Measurements from ENCODE around the gene KMT5C. TPM values are rescaled to one million over a fixed set of nuclear protein-coding genes. Genes with fewer than 3 reads are reported as not detected.

KMT5C gene
- total and polyA plus RNA-seq, 2 donors (not counting 1 experiment from before 2014, with no cell fraction given), result 22.2 to 23.6 TPM

GRCh38 chr19:55368106-55368505 lies 28.4 kb downstream of the KMT5C start:
- TF ChIP-seq EZH2 (IDR thresholded peaks at IDR 0.05; ENCODE audit: borderline replicate concordance, insufficient read depth, low read depth, low read length, poor library complexity, severe bottlenecking) (no peak), CTCF (IDR thresholded peaks at IDR 0.05) (no peak)
- no peak overlapping the region for H3K27ac ChIP-seq (ENCODE audit: low read length in 2 of 2)
- H3K4me2 ChIP-seq (replicated peaks; ENCODE audit: low read depth, low read length, poor library complexity, severe bottlenecking), result no peak overlapping the region
- no peak for DNase-seq
- POLR2A ChIA-PET, result no interaction called here
- H3K27me3 ChIP-seq (replicated peaks in 1 of 4; ENCODE audit: control extremely low read depth in 1 of 4, control insufficient read depth in 3 of 4, insufficient read depth in 4 of 4, low read length in 3 of 4), result peaks cover 0 to 57% (median 24%) of the 10 kb centered on the region in 4 experiments
- no peaks in the 10 kb centered on the region for H4K20me1 ChIP-seq (ENCODE audit: control insufficient read depth, insufficient read depth, low read length, poor library complexity, severe bottlenecking)
- H2AFZ ChIP-seq (ENCODE audit: insufficient read depth, low read depth, low read length, poor library complexity, severe bottlenecking), result no peak overlapping the region
- H3K9me3 Mint-ChIP-seq (ENCODE audit: insufficient read depth), result no peaks in the 10 kb centered on the region
- no peaks in the 10 kb centered on the region for H3K36me3 ChIP-seq (replicated peaks in 1 of 2; ENCODE audit: control extremely low read depth in 1 of 2, control insufficient read depth in 1 of 2, extremely low read depth in 1 of 2, insufficient read depth in 2 of 2, low read length in 1 of 2)
- H3K9ac ChIP-seq (ENCODE audit: low read length), result no peak overlapping the region
- H3K4me1 Mint-ChIP-seq, result peaks cover 9% of the 10 kb centered on the region
- no peaks in the 10 kb centered on the region for H3K79me2 ChIP-seq (ENCODE audit: control insufficient read depth, insufficient read depth, low read length)
- no peak for ATAC-seq (ENCODE audit: low read depth)
- no peak overlapping the region for H3K4me3 ChIP-seq (ENCODE audit: control extremely low read depth in 1 of 5, extremely low read depth in 1 of 5, insufficient read depth in 1 of 5, low read depth in 2 of 5, low read length in 4 of 5)
- peaks cover 0 to 20% (median 0%) of the 10 kb centered on the region in 3 donors for H3K9me3 ChIP-seq (ENCODE audit: control extremely low read depth in 1 of 3, control insufficient read depth in 2 of 3, insufficient read depth in 1 of 3, low read length in 2 of 3)
- H3K4me1 ChIP-seq (ENCODE audit: control insufficient read depth in 2 of 2, insufficient read depth in 2 of 2, low read length in 2 of 2), result peaks cover 15 to 17% of the 10 kb centered on the region in 2 donors
- H3K27ac Mint-ChIP-seq, result no peak overlapping the region
- no peak overlapping the region for H3K4me3 Mint-ChIP-seq
- H3K27me3 Mint-ChIP-seq, result peaks cover 33% of the 10 kb centered on the region
- CTCF ChIA-PET, result no interaction called here
- intact Hi-C loops (cut with micrococcal nuclease), result no loop called here
- 93% methylated on average over 16 of the region's 16 CpGs for WGBS (ENCODE audit: insufficient coverage)

GRCh38 chr19:55368701-55369563 lies 29.3 kb downstream of the KMT5C start:
- Histone ChIP-seq H3K4me2 (replicated peaks; ENCODE audit: low read depth, low read length, poor library complexity, severe bottlenecking) (peak overlapping the region; percentile 82), H4K20me1 (ENCODE audit: control insufficient read depth, insufficient read depth, low read length, poor library complexity, severe bottlenecking) (no peaks in the 10 kb centered on the region), H3K36me3 (replicated peaks in 1 of 2; ENCODE audit: control extremely low read depth in 1 of 2, control insufficient read depth in 1 of 2, extremely low read depth in 1 of 2, insufficient read depth in 2 of 2, low read length in 1 of 2) (no peaks in the 10 kb centered on the region), H3K27ac (ENCODE audit: low read length in 2 of 2) (no peak overlapping the region), H3K4me1 (ENCODE audit: control insufficient read depth in 2 of 2, insufficient read depth in 2 of 2, low read length in 2 of 2) (peaks cover 15 to 17% of the 10 kb centered on the region in 2 donors), H3K9me3 (ENCODE audit: control extremely low read depth in 1 of 3, control insufficient read depth in 2 of 3, insufficient read depth in 1 of 3, low read length in 2 of 3) (peaks cover 0 to 22% (median 0%) of the 10 kb centered on the region in 3 donors), H3K79me2 (ENCODE audit: control insufficient read depth, insufficient read depth, low read length) (no peaks in the 10 kb centered on the region), H3K9ac (ENCODE audit: low read length) (no peak overlapping the region), H2AFZ (ENCODE audit: insufficient read depth, low read depth, low read length, poor library complexity, severe bottlenecking) (peak overlapping the region; percentile 62), H3K4me3 (ENCODE audit: control extremely low read depth in 1 of 5, extremely low read depth in 1 of 5, insufficient read depth in 1 of 5, low read depth in 2 of 5, low read length in 4 of 5) (peak overlapping the region in 3 of 5 experiments; percentile 35 to 39 (median 38)), H3K27me3 (replicated peaks in 1 of 4; ENCODE audit: control extremely low read depth in 1 of 4, control insufficient read depth in 3 of 4, insufficient read depth in 4 of 4, low read length in 3 of 4) (peaks cover 0 to 64% (median 25%) of the 10 kb centered on the region in 4 experiments)
- Mint-ChIP-seq H3K4me1 (peaks cover 9% of the 10 kb centered on the region), H3K4me3 (no peak overlapping the region), H3K9me3 (ENCODE audit: insufficient read depth) (no peaks in the 10 kb centered on the region), H3K27ac (no peak overlapping the region), H3K27me3 (peaks cover 38% of the 10 kb centered on the region)
- CTCF ChIA-PET, result no interaction called here
- DNase-seq (peak; percentile 49), ATAC-seq (ENCODE audit: low read depth) (peak; percentile 58)
- intact Hi-C loops (cut with micrococcal nuclease), result no loop called here
- 19% methylated on average over 43 of the region's 54 CpGs for WGBS (ENCODE audit: insufficient coverage)
- POLR2A ChIA-PET, result interaction anchor here (0.9 kb wide), 1 partner anchor 115 kb away, joined by 4 read pairs; no protein-coding TSS in a partner anchor
- no peak for TF ChIP-seq EZH2 (IDR thresholded peaks at IDR 0.05; ENCODE audit: borderline replicate concordance, insufficient read depth, low read depth, low read length, poor library complexity, severe bottlenecking)
- no peak for TF ChIP-seq CTCF (IDR thresholded peaks at IDR 0.05)

All from B cell (primary cell).